ENCODE measurements around the gene UNKL.

UNKL gene

DNA sequence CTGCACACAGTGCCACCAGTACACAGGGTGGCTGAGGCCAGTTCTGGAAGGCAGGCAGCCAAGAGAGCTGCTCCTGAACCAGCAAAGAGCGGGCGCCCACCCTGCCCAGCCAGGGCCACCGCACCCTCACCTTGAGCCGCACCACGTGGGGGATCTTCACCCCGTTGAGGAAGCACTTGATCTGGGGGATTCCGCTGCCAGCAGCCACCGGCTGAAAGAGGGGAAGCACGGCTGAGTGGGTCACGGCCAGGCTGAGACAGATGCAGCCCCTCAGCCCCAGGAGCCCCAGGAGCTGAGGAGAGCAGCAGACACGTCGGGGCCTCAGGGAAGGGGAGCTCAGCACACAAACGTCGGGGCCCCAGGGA is 44.5 kb upstream of the UNKL start:
- Histone ChIP-seq H3K36me3 (ENCODE audit: low read depth) (0 out of 2 replicates have a peak, but pooled peaks cover 2% of the 10 kb centered on the region), H3K27ac (ENCODE audit: poor library complexity, severe bottlenecking) (no peak overlapping the region), H3K27me3 (ENCODE audit: insufficient read depth, poor library complexity, severe bottlenecking) (no peaks in the 10 kb centered on the region), H3K4me1 (ENCODE audit: insufficient read depth, poor library complexity, severe bottlenecking) (no peaks in the 10 kb centered on the region), H3K4me3 (ENCODE audit: severe bottlenecking) (no peak overlapping the region), H3K9me3 (ENCODE audit: severe bottlenecking) (no peaks in the 10 kb centered on the region)
- TF ChIP-seq, protein P1, sequence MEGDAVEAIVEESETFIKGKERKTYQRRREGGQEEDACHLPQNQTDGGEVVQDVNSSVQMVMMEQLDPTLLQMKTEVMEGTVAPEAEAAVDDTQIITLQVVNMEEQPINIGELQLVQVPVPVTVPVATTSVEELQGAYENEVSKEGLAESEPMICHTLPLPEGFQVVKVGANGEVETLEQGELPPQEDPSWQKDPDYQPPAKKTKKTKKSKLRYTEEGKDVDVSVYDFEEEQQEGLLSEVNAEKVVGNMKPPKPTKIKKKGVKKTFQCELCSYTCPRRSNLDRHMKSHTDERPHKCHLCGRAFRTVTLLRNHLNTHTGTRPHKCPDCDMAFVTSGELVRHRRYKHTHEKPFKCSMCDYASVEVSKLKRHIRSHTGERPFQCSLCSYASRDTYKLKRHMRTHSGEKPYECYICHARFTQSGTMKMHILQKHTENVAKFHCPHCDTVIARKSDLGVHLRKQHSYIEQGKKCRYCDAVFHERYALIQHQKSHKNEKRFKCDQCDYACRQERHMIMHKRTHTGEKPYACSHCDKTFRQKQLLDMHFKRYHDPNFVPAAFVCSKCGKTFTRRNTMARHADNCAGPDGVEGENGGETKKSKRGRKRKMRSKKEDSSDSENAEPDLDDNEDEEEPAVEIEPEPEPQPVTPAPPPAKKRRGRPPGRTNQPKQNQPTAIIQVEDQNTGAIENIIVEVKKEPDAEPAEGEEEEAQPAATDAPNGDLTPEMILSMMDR (IDR thresholded peaks at IDR 0.05; ENCODE audit: poor library complexity, severe bottlenecking): no peak
- ATAC-seq (ENCODE audit: low read depth) (no peak), DNase-seq (ENCODE audit: low spot score) (peak; percentile 47)

DNA sequence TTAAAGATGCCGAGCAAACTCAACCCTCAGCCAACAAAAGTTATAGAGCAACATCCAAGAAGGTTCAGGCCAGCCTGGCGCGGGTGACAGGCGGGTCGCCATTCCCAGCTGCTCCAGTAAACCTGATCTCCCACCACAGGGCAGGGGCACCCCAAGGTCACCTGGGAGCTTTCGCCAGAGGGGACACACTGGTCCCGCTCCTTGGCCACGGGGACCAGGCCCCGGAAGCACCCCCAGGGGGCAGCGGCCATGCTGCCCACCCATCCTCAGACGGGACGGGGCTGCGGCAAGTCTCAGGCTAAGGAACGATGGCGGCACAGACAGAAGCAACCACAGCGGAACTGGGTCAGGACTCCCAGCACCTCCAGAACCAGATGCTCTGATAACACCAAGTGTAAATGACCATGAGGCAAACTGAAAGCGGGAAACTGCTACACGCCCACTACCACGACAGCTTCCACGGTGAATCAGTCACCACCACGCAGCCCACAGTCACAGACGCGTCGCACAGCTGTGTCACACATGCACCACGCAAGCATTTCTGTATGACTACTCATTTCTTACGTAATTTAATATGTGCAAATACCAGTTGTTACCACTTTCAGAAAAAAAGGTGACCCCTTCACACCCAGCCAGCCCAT is 44.0 kb upstream of the UNKL start:
- no peaks in the 10 kb centered on the region for H3K27me3 ChIP-seq (ENCODE audit: insufficient read depth, poor library complexity, severe bottlenecking)
- H3K4me1 ChIP-seq (ENCODE audit: insufficient read depth, poor library complexity, severe bottlenecking): no peaks in the 10 kb centered on the region
- no peak overlapping the region for H3K4me3 ChIP-seq (ENCODE audit: severe bottlenecking)
- no peaks in the 10 kb centered on the region for H3K9me3 ChIP-seq (ENCODE audit: severe bottlenecking)
- ATAC-seq (ENCODE audit: low read depth): no peak
- TF ChIP-seq, protein P1 (IDR thresholded peaks at IDR 0.05; ENCODE audit: poor library complexity, severe bottlenecking): no peak
- peak; percentile 41 for DNase-seq (ENCODE audit: low spot score)
- no peak overlapping the region for H3K27ac ChIP-seq (ENCODE audit: poor library complexity, severe bottlenecking)
- 0 out of 2 replicates have a peak, but pooled peaks cover 2% of the 10 kb centered on the region for H3K36me3 ChIP-seq (ENCODE audit: low read depth)

DNA sequence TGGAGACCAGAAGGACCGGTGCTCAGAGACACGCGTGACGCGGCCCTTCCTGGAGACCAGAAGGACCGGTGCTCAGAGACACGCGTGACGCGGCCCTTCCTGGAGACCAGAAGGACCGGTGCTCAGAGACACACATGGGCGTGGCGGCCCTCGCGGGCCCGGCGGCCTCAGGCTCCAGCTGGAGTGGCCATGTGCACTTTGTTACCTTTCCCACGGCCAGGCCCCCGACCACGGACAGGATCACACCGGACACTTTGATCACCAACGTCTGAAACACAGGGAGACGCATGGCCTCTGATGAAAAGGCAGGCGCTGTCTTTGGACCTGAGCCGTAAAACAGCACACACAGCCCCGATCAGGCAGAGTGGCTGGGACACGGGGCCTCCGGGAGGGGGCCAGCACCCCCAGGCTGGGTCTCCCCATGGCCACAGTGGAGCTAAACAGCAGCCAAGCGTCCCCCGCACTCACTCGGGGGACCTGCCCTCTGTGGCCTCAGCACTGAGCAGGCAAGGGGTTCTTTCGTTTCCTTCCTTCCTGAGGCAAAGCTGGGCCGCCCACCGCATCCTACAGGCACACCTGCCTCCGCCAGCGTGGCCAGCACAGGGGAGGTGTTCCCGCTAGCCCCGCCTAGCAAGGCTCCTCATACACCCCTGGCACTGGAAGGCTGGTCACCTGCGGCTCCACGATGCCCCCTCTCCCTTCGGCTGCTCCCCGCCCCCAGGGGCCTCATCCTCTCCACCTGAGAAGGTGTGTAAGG is 43.2 kb upstream of the UNKL start:
- Histone ChIP-seq H3K4me3 (ENCODE audit: severe bottlenecking) (no peak overlapping the region), H3K36me3 (ENCODE audit: low read depth) (0 out of 2 replicates have a peak, but pooled peaks cover 2% of the 10 kb centered on the region), H3K27me3 (ENCODE audit: insufficient read depth, poor library complexity, severe bottlenecking) (no peaks in the 10 kb centered on the region), H3K4me1 (ENCODE audit: insufficient read depth, poor library complexity, severe bottlenecking) (no peaks in the 10 kb centered on the region), H3K9me3 (ENCODE audit: severe bottlenecking) (no peaks in the 10 kb centered on the region), H3K27ac (ENCODE audit: poor library complexity, severe bottlenecking) (no peak overlapping the region)
- ATAC-seq (ENCODE audit: low read depth): no peak
- peak; percentile 49 for DNase-seq (ENCODE audit: low spot score)
- TF ChIP-seq, protein P1 (IDR thresholded peaks at IDR 0.05; ENCODE audit: poor library complexity, severe bottlenecking): no peak

DNA sequence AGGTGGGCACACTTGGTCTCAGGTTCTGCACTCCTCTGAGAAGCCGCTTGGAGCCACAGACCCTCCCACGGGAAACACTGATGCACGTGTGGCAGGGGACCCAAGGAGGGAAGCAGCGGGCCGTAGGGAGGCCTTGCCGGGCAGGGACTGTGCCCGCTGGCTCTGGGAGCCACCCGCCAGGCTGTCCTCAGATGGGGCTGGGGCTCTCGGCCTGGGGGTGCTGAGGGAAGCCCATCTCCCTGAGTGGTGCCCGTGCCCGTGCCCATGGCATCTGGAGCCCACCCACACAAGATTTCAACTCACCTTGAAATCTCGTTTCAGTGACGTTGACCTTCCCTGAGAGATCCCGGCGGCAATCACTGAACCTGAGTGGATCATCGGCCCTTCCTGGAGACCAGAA is 42.4 kb upstream of the UNKL start:
- Histone ChIP-seq H3K27me3 (ENCODE audit: insufficient read depth, poor library complexity, severe bottlenecking) (no peaks in the 10 kb centered on the region), H3K27ac (ENCODE audit: poor library complexity, severe bottlenecking) (no peak overlapping the region), H3K36me3 (ENCODE audit: low read depth) (0 out of 2 replicates have a peak, but pooled peaks cover 2% of the 10 kb centered on the region), H3K9me3 (ENCODE audit: severe bottlenecking) (no peaks in the 10 kb centered on the region), H3K4me3 (ENCODE audit: severe bottlenecking) (no peak overlapping the region), H3K4me1 (ENCODE audit: insufficient read depth, poor library complexity, severe bottlenecking) (no peaks in the 10 kb centered on the region)
- DNase-seq (ENCODE audit: low spot score): no peak
- ATAC-seq (ENCODE audit: low read depth): no peak
- TF ChIP-seq, protein P1 (IDR thresholded peaks at IDR 0.05; ENCODE audit: poor library complexity, severe bottlenecking): no peak

Data from RWPE2 (cell line).